Calu3 (cell line): ENCODE results near the gene PPP1R9A. TPM values are rescaled to one million over a fixed set of nuclear protein-coding genes. Genes with fewer than 3 reads are reported as not detected.

ENCODE experiments used
- BruUV-seq: library from RNA; stranded (reverse); fragments of 400-500 nt; replicated peaks from 2 replicates; lab custom pipeline; 2021; lab: Mats Ljungman, UMichigan
- CTCF ChIA-PET: fragments of 300-600 bp; sonication (Branson Sonifier 250); formaldehyde crosslinking; loops from one replicate; lab custom pipeline; 2022; ENCODE audit warnings: antibody characterized with exemption; lab: Charles Lee
- DNase-seq: peaks from one replicate; pipeline ENCODE4 v3.0.0; 2022
- H3K27ac Mint-ChIP-seq: one replicate; pipeline ENCODE4 v1.8.0; 2022; ENCODE audit warnings: mixed read lengths; ENCODE audit not compliant: unreplicated experiment
- H3K27me3 Mint-ChIP-seq: one replicate; pipeline ENCODE4 v1.8.0; 2022; ENCODE audit warnings: mixed read lengths; ENCODE audit not compliant: unreplicated experiment
- H3K36me3 Mint-ChIP-seq: one replicate; pipeline ENCODE4 v1.8.0; 2022; ENCODE audit warnings: mild to moderate bottlenecking, moderate library complexity, mixed read lengths; ENCODE audit not compliant: insufficient read depth, unreplicated experiment
- H3K4me1 Mint-ChIP-seq: one replicate; pipeline ENCODE4 v1.8.0; 2022; ENCODE audit warnings: mild to moderate bottlenecking, low read depth, mixed read lengths; ENCODE audit not compliant: unreplicated experiment
- H3K4me3 Mint-ChIP-seq: one replicate; pipeline ENCODE4 v1.8.0; 2022; ENCODE audit warnings: mild to moderate bottlenecking, low read depth, moderate library complexity, mixed read lengths; ENCODE audit not compliant: unreplicated experiment
- H3K9me3 Mint-ChIP-seq: one replicate; pipeline ENCODE4 v1.8.0; 2022; ENCODE audit warnings: low read depth, mixed read lengths; ENCODE audit not compliant: unreplicated experiment
- CTCF ChIP-seq: fragments of 200-600 bp; IDR thresholded peaks from one replicate; pipeline ENCODE4 v1.8.0; 2022; ENCODE audit warnings: antibody characterized with exemption; ENCODE audit not compliant: unreplicated experiment
- intact Hi-C: fragments of 100-400 bp; cut with micrococcal nuclease; formaldehyde crosslinking; loops from one replicate; pipeline ENCODE4 v1.10.0; 2022; ENCODE audit not compliant: unreplicated experiment
- total RNA-seq: library from RNA; stranded (reverse); gene quantifications from 2 replicates; pipeline ENCODE4 v1.2.3, GENCODE V29; 2022

PPP1R9A gene
- total RNA-seq, 1 experiment from 2014 or later, result 19.4 TPM

GRCh38 chr7:95262875-95263274 lies 355.5 kb downstream of the PPP1R9A start:
- Mint-ChIP-seq H3K27me3 (no peaks in the 10 kb centered on the region), H3K36me3 (no peaks in the 10 kb centered on the region), H3K4me1 (no peaks in the 10 kb centered on the region), H3K4me3 (no peak overlapping the region), H3K27ac (no peak overlapping the region), H3K9me3 (no peaks in the 10 kb centered on the region)
- intact Hi-C loops, result no loop called here
- no TSS peak for BruUV-seq
- DNase-seq, result no peak
- TF ChIP-seq CTCF, result no peak
- CTCF ChIA-PET, result no interaction called here

- Mint-ChIP-seq H3K4me3 (no peak overlapping the region), H3K9me3 (no peaks in the 10 kb centered on the region), H3K27me3 (no peaks in the 10 kb centered on the region), H3K36me3 (no peaks in the 10 kb centered on the region), H3K4me1 (no peaks in the 10 kb centered on the region), H3K27ac (no peak overlapping the region)
- TF ChIP-seq CTCF, result no peak
- intact Hi-C loops, result no loop called here
- CTCF ChIA-PET, result no interaction called here
- DNase-seq, result no peak
- no TSS peak for BruUV-seq
These were observed 356.5 kb downstream of the PPP1R9A start for GRCh38 chr7:95263785-95264362.

- intact Hi-C loops, result no loop called here
- H3K4me1 Mint-ChIP-seq, result no peaks in the 10 kb centered on the region
- CTCF ChIA-PET, result no interaction called here
- no peak overlapping the region for H3K27ac Mint-ChIP-seq
- no peak for DNase-seq
- no TSS peak for BruUV-seq
- H3K4me3 Mint-ChIP-seq, result no peak overlapping the region
- H3K9me3 Mint-ChIP-seq, result no peaks in the 10 kb centered on the region
- H3K27me3 Mint-ChIP-seq, result no peaks in the 10 kb centered on the region
- H3K36me3 Mint-ChIP-seq, result no peaks in the 10 kb centered on the region
- TF ChIP-seq CTCF, result no peak
These were observed 357.0 kb downstream of the PPP1R9A start for GRCh38 chr7:95264363-95264891.

- CTCF ChIA-PET, result no interaction called here
- Mint-ChIP-seq H3K27me3 (no peaks in the 10 kb centered on the region), H3K4me3 (no peak overlapping the region), H3K9me3 (no peaks in the 10 kb centered on the region), H3K36me3 (no peaks in the 10 kb centered on the region), H3K27ac (no peak overlapping the region), H3K4me1 (no peaks in the 10 kb centered on the region)
- TF ChIP-seq CTCF, result no peak
- intact Hi-C loops, result no loop called here
- DNase-seq, result no peak
- BruUV-seq, result no TSS peak
These were observed 358.2 kb downstream of the PPP1R9A start for GRCh38 chr7:95265634-95266033.
